ENCODE results near the gene RTKN.

GRCh38 chr2:74385396-74385795 is 56.3 kb downstream of the RTKN start:
- TF ChIP-seq CTCF (IDR thresholded peaks at IDR 0.05 in 4 of 5, conservative IDR thresholded peaks at IDR 0.05 in 1 of 5) (no peak), POLR2A (IDR thresholded peaks at IDR 0.05) (no peak)
